Activated CD4-positive, alpha-beta T cell treated with anti-CD3 and anti-CD28 coated beads, Interleukin-2, amount 10 ng/mL, durations not matched to agents 7 days and 5 days (primary cell): Measurements from ENCODE around the gene CARD11. TPM values are rescaled to one million over a fixed set of nuclear protein-coding genes. Genes with fewer than 3 reads are reported as not detected.
"Not testable (repeated sequence)": the region's sequence is repeated elsewhere in the genome, so short reads cannot be mapped to it uniquely, and the experiment has no call there.

Experiments used
- CTCF ChIA-PET: fragments of 350-600 bp; sonication (Branson Sonifier 250); formaldehyde crosslinking; loops from one replicate; lab custom pipeline; 2021; ENCODE audit warnings: antibody characterized with exemption; lab: Charles Lee
- POLR2A ChIA-PET: fragments of 350-600 bp; sonication (Branson Sonifier 250); formaldehyde crosslinking; loops from one replicate; lab custom pipeline; 2021; ENCODE audit warnings: antibody characterized with exemption; lab: Charles Lee
- DNase-seq: peaks from one replicate; pipeline ENCODE4 v3.0.0-alpha.2; 2020
- H3K27ac Mint-ChIP-seq: one replicate; pipeline ENCODE4 v1.8.0; 2021; ENCODE audit warnings: mild to moderate bottlenecking, moderate library complexity, mixed read lengths
- H3K27me3 Mint-ChIP-seq: one replicate; pipeline ENCODE4 v1.8.0; 2021; ENCODE audit warnings: mixed read lengths
- H3K36me3 Mint-ChIP-seq: one replicate; pipeline ENCODE4 v1.8.0; 2021; ENCODE audit warnings: low read depth, mixed read lengths
- H3K4me1 Mint-ChIP-seq: one replicate; pipeline ENCODE4 v1.8.0; 2021; ENCODE audit warnings: mixed read lengths
- H3K4me3 Mint-ChIP-seq: one replicate; pipeline ENCODE4 v1.8.0; 2021; ENCODE audit warnings: mild to moderate bottlenecking, moderate library complexity, mixed read lengths
- H3K9me3 Mint-ChIP-seq: one replicate; pipeline ENCODE4 v1.8.0; 2021; ENCODE audit warnings: mixed read lengths
- total RNA-seq, 2 experiments: library from RNA; stranded (reverse); gene quantifications; one replicate each; pipeline ENCODE4 v1.2.3, GENCODE V29; 2021

CARD11 gene
- total RNA-seq, 2 experiments from 2014 or later, result 160 to 167 TPM

DNA sequence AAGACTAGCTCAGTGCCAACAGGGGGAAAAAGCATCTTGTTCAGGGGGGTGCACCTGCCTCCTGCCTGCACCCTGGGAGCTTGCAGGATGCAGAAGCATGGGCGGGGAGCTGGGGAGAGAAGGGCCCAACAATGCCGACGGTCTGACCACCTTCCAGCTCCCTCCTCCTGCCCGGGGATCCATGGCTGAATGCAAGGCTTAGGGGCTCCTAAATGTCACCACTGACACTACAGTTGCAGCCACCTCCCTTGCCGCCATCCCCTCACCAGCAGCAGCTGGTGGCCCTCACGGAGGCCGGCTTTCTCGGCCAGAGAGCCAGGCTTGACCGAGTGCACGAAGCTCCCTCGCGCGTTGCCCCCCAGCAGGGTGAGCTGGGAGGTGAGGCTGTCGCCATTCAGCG, 120.8 kb downstream of the CARD11 start:
- H3K4me3 Mint-ChIP-seq, result no peak overlapping the region
- peaks cover 64% of the 10 kb centered on the region for H3K36me3 Mint-ChIP-seq
- no peaks in the 10 kb centered on the region for H3K27me3 Mint-ChIP-seq
- ChIA-PET CTCF (interaction anchor here (0.7 to 2.2 kb wide), 4 partner anchors 17 to 50 kb away, joined by 3 to 5 read pairs (median 3); no protein-coding TSS in a partner anchor), POLR2A (no interaction called here)
- H3K4me1 Mint-ChIP-seq, result no peaks in the 10 kb centered on the region
- no peaks in the 10 kb centered on the region for H3K9me3 Mint-ChIP-seq
- no peak overlapping the region for H3K27ac Mint-ChIP-seq
- DNase-seq, result no peak

DNA sequence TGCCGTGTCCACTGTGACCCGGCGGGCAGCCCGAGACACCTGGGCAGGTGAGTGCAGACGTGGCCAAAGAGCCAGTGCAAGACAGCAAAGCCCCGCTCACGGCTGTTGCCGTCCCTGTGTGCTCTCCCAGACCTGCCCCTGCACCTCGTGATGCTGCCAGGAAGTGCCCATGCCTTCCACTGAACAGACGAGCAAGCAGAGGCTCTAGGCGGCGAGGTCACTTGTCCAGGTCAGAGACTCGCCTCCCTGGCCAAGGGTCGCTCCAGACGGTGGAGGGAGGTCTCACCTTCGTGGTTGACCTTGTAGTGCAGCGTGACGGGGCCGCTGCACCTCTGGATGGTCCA, 121.3 kb downstream of the CARD11 start:
- CTCF ChIA-PET, result interaction anchor here (1.0 to 1.1 kb wide), 2 partner anchors 16 to 51 kb away, joined by 3 read pairs; no protein-coding TSS in a partner anchor
- H3K27ac Mint-ChIP-seq, result no peak overlapping the region
- no peaks in the 10 kb centered on the region for H3K27me3 Mint-ChIP-seq
- H3K9me3 Mint-ChIP-seq, result no peaks in the 10 kb centered on the region
- no peak for DNase-seq
- H3K4me1 Mint-ChIP-seq, result no peaks in the 10 kb centered on the region
- no peak overlapping the region for H3K4me3 Mint-ChIP-seq
- peaks cover 63% of the 10 kb centered on the region for H3K36me3 Mint-ChIP-seq
- POLR2A ChIA-PET, result no interaction called here

DNA sequence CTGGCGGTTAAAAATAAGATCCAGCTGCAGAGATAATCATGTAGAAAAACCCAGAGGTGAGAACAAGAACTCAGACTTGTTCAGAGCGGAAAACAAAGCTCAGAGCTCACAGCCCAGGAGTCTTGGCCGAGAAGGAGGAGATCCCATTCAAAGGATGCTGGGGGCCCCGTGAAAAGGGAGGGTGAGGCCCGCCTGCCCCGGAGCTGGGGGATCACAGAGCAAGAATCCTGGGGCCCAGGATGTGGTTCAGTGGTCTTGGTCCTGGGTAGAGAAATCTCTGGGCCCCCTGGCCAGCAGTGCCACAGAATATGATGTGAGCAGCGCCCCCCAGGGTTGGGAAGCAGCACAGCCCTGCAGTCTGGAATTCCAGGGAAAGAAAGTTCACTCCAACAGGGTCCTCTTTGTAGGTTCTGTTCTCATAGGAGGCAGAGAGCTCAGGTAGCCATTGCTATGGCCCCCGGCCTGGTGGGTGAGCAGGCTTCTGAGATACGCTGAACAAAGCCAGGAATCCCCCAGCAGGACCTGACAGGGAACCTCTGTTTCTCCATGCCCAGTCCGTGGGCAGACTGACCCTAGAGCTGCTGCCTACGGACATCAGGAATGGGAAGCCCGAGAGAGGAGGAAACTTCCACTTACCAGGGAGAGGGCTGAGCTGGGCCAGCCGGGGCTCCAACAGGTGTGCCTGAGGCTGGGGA, 121.9 kb downstream of the CARD11 start:
- DNase-seq, result no peak
- ChIA-PET CTCF (interaction anchor here (0.7 to 1.1 kb wide), 2 partner anchors 43 to 51 kb away, joined by 3 read pairs; no protein-coding TSS in a partner anchor), POLR2A (no interaction called here)
- H3K9me3 Mint-ChIP-seq, result no peaks in the 10 kb centered on the region
- no peak overlapping the region for H3K27ac Mint-ChIP-seq
- H3K27me3 Mint-ChIP-seq, result no peaks in the 10 kb centered on the region
- H3K36me3 Mint-ChIP-seq, result peaks cover 66% of the 10 kb centered on the region
- no peak overlapping the region for H3K4me3 Mint-ChIP-seq
- no peaks in the 10 kb centered on the region for H3K4me1 Mint-ChIP-seq

DNA sequence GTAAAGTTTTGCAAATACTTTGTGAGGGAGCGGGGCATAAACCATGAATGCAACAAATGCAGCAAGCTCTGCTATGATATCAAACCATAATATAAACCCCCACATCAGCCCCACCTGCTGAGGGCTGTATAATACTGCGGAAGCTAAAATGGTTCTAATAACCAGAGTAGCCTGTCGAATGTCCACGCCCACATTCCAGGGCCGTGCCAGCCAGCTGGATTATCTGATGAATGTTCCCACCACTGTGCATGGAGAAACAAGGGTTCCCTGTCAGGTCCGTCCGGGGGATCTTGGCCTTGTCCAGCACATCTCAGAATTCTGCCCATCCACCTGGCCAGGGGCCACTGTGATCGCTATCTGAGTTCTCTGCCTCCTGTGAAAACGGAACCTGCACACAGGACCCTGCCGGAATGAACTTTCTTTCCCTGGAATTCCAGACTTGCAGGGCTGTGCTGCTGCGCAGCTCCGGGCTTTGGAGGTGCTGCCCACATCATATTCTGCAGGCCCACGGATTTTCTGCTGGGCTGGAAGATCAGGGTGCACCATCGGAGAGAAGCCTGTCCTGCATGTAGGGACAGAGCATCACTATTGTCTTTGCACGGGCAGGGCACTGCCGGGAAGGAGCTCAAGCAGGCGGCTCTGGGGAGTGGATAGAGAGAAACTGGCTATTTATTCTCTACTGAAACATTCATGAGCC, 122.6 kb downstream of the CARD11 start:
- ChIA-PET CTCF (interaction anchor here (0.7 kb wide), 1 partner anchor 43 kb away, joined by 3 read pairs; no protein-coding TSS in a partner anchor), POLR2A (no interaction called here)
- H3K27me3 Mint-ChIP-seq, result no peaks in the 10 kb centered on the region
- H3K36me3 Mint-ChIP-seq, result peaks cover 66% of the 10 kb centered on the region
- DNase-seq, result no peak
- H3K4me3 Mint-ChIP-seq, result no peak overlapping the region
- H3K9me3 Mint-ChIP-seq, result no peaks in the 10 kb centered on the region
- no peaks in the 10 kb centered on the region for H3K4me1 Mint-ChIP-seq
- no peak overlapping the region for H3K27ac Mint-ChIP-seq

DNA sequence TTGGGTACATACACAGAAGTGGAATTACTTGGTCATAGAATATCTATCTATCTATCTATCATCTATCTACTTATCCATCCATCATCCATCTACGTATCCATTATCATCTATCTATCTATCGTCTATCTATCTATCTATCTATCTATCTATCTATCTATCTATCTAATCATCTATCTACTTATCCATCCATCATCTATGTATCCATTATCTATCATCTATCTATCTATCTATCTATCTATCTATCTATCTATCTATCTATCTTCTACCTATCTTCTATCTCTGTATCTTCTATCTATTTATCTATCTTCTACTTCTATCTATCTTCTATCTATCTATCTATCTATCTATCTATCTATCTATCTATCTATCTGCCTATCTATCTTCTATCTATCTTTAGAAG, 123.2 kb downstream of the CARD11 start:
- H3K9me3 Mint-ChIP-seq, H3K27me3 Mint-ChIP-seq, POLR2A ChIA-PET, DNase-seq, H3K4me3 Mint-ChIP-seq, CTCF ChIA-PET, H3K27ac Mint-ChIP-seq, H3K4me1 Mint-ChIP-seq: not testable (repeated sequence)
- H3K36me3 Mint-ChIP-seq, result peaks cover 63% of the 10 kb centered on the region

DNA sequence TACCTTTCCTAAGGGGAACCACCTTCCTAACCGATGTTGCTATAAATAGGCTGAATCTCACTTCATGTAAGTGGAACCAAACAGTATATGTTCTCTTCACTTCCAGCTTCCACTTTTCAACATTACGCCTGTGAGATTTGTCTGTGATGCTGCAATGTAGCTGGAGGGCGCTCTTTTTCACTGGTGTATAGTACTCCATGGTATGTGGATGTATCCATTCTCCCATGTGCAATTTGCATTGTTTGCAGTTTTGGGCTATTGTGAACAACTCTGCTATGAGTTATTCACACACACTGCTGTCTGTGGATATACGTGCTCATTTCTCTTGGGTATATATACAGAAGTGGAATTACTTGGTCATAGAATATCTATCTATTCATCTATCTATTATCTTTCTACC, 123.6 kb downstream of the CARD11 start:
- no peak for DNase-seq
- Mint-ChIP-seq H3K27ac (no peak overlapping the region), H3K9me3 (no peaks in the 10 kb centered on the region), H3K36me3 (peaks cover 59% of the 10 kb centered on the region), H3K4me3 (no peak overlapping the region), H3K4me1 (no peaks in the 10 kb centered on the region), H3K27me3 (no peaks in the 10 kb centered on the region)
- ChIA-PET POLR2A (no interaction called here), CTCF (no interaction called here)

DNA sequence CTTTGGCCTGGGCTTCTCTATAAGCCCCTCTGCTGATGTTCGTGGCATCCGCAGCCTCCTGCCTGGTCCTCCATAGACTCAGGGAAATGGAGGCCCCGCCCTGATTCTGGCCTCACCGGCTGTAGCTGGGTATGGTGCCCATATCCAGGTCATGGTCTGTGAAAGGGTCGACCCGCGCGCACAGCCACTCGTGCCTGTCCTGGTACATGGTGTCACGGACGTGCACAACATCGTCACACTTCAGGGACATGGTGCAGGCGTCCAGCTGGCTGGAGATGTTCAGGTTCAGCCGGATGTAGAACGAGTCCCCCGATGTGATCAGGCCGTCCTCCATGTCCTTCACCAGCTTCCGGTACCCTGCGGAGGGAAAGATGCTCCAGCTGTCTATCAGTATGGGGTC, 124.4 kb downstream of the CARD11 start:
- CTCF ChIA-PET, result interaction anchor here (0.6 kb wide), 1 partner anchor 371 kb away, joined by 3 read pairs; no protein-coding TSS in a partner anchor
- no peak for DNase-seq
- POLR2A ChIA-PET, result no interaction called here
- no peak overlapping the region for H3K27ac Mint-ChIP-seq
- no peaks in the 10 kb centered on the region for H3K4me1 Mint-ChIP-seq
- H3K36me3 Mint-ChIP-seq, result peaks cover 56% of the 10 kb centered on the region
- H3K9me3 Mint-ChIP-seq, result no peaks in the 10 kb centered on the region
- no peaks in the 10 kb centered on the region for H3K27me3 Mint-ChIP-seq
- no peak overlapping the region for H3K4me3 Mint-ChIP-seq

DNA sequence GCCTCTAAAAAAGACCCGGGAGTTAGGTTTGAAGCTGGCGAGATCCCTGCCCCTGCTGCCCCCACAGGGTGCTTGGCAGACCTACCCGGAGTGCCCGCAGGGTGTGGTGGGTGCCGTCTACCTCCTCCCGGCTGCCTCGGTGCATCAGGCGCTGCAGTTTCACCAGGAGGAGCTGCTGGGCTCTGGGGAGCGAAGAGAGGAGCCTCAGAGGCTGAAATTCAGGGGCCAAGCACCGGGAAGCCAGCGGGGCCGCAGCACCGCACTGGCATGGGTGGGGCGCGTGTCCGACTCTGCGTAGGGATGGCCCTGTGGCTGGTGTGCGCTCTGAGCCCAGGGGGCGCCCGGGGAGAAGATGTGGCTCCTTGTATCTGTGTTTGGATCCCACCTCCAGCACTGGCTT, 125.3 kb downstream of the CARD11 start:
- H3K4me3 Mint-ChIP-seq, result no peak overlapping the region
- H3K27me3 Mint-ChIP-seq, result no peaks in the 10 kb centered on the region
- ChIA-PET POLR2A (no interaction called here), CTCF (interaction anchor here (0.9 kb wide), 1 partner anchor 14 kb away, joined by 3 read pairs; no protein-coding TSS in a partner anchor)
- no peaks in the 10 kb centered on the region for H3K9me3 Mint-ChIP-seq
- no peaks in the 10 kb centered on the region for H3K4me1 Mint-ChIP-seq
- no peak for DNase-seq
- no peak overlapping the region for H3K27ac Mint-ChIP-seq
- peaks cover 56% of the 10 kb centered on the region for H3K36me3 Mint-ChIP-seq

DNA sequence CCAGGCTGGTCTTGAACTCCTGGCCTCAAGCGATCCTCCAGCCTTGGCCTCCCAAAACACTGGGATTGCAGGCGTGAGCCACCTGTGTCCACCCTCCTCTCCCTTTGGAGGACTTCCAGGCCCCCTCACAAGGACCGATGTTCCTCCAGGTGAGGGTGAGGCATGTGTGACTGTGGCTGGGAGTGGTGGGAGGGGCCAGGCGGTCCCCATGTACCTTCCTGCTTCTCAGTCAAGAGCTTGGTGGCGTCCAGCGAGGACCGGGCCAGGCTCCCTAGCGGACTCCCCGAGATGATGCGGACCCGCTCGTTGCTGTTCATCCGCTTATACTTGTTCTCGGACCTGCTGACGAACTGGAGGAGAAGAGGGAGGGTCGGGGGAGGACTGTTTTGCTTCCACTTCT, 128.6 kb downstream of the CARD11 start:
- POLR2A ChIA-PET, result no interaction called here
- CTCF ChIA-PET, result no interaction called here
- DNase-seq, result no peak
- peaks cover 47% of the 10 kb centered on the region for H3K36me3 Mint-ChIP-seq
- H3K4me3 Mint-ChIP-seq, result no peak overlapping the region
- no peaks in the 10 kb centered on the region for H3K9me3 Mint-ChIP-seq
- no peaks in the 10 kb centered on the region for H3K4me1 Mint-ChIP-seq
- H3K27ac Mint-ChIP-seq, result no peak overlapping the region
- H3K27me3 Mint-ChIP-seq, result no peaks in the 10 kb centered on the region

DNA sequence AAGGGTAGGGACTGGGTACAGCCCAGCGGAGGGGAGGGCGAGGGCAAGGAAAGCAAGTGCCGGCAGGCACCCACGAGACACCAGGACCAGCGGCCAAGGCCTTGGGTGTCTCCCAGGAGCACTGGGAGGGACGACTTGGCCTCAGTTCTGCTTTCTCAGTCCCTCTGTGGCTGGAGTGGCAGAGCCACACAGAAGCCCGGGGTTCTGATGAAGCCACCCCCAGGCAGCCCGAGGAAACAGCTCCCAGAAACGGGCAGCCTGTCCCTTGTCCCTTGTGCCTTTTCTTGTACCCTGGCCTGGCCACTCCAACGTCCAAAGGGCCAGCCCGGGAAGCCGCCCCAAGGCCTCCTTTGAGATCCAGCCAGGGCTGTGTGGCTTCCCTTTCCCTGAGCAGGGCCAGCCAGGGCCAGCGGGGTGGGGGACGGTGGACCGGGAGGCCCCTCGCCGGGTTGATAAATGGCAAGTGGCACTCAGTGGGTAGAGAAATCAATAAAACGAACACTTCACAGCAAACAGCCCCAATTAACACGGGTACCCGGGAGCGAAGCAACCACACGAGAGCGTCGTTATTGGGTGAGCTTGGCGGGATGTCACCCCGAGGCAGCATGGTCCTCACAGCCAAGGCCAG, 129.8 kb downstream of the CARD11 start:
- ChIA-PET CTCF (no interaction called here), POLR2A (no interaction called here)
- Mint-ChIP-seq H3K36me3 (peaks cover 42% of the 10 kb centered on the region), H3K27me3 (no peaks in the 10 kb centered on the region), H3K4me1 (no peaks in the 10 kb centered on the region), H3K4me3 (no peak overlapping the region), H3K27ac (no peak overlapping the region), H3K9me3 (no peaks in the 10 kb centered on the region)
- no peak for DNase-seq

DNA sequence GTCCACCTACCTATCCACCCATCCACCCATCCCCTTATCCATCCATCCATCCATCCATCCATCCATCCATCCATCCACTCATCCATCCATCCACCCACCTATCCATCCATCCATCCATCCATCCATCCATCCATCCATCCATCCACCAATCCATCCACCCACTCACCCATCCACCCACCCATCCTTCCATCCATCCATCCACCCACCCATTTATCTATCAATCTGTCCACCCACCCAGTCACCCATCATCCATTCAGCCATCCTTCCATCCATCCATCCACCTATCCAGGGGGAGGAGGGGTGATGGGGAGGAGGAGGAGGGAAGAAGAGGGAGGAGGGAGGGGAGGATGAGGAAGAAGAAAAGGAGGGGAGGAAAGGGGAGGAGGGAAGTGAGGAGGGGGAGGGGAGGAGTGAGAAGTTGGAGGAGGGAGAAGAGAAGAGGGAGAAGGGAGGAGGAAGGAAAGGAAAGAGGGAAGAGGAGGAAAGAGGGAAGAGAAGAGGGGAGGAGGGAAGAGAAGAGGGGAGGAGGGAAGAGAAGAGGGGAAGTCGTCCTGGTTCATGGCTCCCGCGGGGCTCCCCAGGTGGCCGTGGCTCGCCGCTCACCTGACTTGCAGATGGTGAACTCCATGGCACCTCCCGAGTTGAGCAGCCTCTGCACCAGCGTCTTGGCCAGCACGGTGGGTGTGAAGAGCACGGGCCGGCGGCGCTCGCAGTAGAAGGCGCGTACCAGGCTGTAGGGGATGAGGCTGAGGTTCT, 130.8 kb downstream of the CARD11 start:
- H3K27ac Mint-ChIP-seq, result no peak overlapping the region
- no peak overlapping the region for H3K4me3 Mint-ChIP-seq
- no peaks in the 10 kb centered on the region for H3K27me3 Mint-ChIP-seq
- H3K36me3 Mint-ChIP-seq, result peaks cover 46% of the 10 kb centered on the region
- no peaks in the 10 kb centered on the region for H3K4me1 Mint-ChIP-seq
- CTCF ChIA-PET, result interaction anchor here (0.6 to 1.0 kb wide), 2 partner anchors 58 to 150 kb away, joined by 3 to 5 read pairs; no protein-coding TSS in a partner anchor
- POLR2A ChIA-PET, result interaction anchor here (0.5 kb wide), 1 partner anchor 128 kb away, joined by 3 read pairs; no protein-coding TSS in a partner anchor
- no peak for DNase-seq
- no peaks in the 10 kb centered on the region for H3K9me3 Mint-ChIP-seq

DNA sequence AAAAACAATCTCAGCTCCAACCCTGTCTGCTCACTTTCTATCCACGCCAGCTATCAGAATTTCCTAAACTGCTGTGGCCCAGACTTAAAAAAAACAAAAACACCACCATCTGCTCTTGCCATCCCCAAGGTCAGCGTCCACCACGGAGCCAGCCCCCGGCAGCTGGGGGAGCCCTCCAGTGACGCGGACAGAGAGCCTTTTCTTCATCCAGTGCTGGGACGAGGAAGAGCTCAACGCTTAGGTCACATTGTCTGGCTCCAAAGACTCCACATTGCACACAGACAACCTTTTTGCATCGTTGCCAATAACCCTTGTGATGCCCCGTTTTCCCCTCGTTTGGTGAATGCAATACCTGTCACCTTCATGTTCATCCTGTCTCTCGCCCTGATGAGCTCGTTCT, 132.2 kb downstream of the CARD11 start:
- Mint-ChIP-seq H3K27me3 (no peaks in the 10 kb centered on the region), H3K9me3 (no peaks in the 10 kb centered on the region), H3K4me1 (no peaks in the 10 kb centered on the region), H3K4me3 (no peak overlapping the region), H3K27ac (no peak overlapping the region), H3K36me3 (peaks cover 47% of the 10 kb centered on the region)
- CTCF ChIA-PET, result interaction anchor here (0.8 to 1.4 kb wide), 3 partner anchors 8 to 28 kb away, joined by 3 read pairs; no protein-coding TSS in a partner anchor
- POLR2A ChIA-PET, result interaction anchor here (0.6 kb wide), 1 partner anchor 25 kb away, joined by 3 read pairs; no protein-coding TSS in a partner anchor
- DNase-seq, result no peak
